WI38 (cell line): ENCODE results near the gene BORCS5.

Source experiments
- H3K4me3 ChIP-seq: 2 replicates; pipeline ENCODE4 v1.5.1; 2011; ENCODE audit warnings: low read depth, mild to moderate bottlenecking, control low read depth, low read length
- TF ChIP-seq, protein P1 (sequence below): IDR thresholded peaks from 2 replicates; pipeline ENCODE4 v1.5.1; 2012; ENCODE audit warnings: low read depth, mild to moderate bottlenecking, control low read depth, low read length

BORCS5 gene

GRCh38 chr12:12427568-12427967, 70.7 kb downstream of the BORCS5 start:
- TF ChIP-seq, protein P1, sequence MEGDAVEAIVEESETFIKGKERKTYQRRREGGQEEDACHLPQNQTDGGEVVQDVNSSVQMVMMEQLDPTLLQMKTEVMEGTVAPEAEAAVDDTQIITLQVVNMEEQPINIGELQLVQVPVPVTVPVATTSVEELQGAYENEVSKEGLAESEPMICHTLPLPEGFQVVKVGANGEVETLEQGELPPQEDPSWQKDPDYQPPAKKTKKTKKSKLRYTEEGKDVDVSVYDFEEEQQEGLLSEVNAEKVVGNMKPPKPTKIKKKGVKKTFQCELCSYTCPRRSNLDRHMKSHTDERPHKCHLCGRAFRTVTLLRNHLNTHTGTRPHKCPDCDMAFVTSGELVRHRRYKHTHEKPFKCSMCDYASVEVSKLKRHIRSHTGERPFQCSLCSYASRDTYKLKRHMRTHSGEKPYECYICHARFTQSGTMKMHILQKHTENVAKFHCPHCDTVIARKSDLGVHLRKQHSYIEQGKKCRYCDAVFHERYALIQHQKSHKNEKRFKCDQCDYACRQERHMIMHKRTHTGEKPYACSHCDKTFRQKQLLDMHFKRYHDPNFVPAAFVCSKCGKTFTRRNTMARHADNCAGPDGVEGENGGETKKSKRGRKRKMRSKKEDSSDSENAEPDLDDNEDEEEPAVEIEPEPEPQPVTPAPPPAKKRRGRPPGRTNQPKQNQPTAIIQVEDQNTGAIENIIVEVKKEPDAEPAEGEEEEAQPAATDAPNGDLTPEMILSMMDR = no peak
- H3K4me3 ChIP-seq = no peak overlapping the region

DNA sequence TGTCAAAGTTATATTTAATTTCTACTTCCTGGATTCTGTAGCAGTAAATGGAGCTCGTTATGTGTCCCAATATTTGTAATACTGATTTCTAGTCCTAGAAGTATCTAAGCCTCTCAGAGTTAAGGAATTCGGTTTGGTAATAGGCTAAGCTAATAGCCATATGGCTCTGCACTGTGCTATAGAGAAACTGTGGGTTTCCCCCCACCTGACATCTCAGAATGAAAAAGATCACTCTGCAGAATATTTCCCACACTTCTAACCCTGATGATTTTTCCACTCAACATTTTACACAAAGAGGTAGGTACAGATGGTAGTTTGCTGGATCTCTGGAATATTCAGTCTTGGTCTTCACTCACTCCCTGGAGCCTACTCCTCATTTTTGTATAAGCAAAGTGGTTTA, 71.2 kb downstream of the BORCS5 start:
- TF ChIP-seq, protein P1 = no peak
- no peak overlapping the region for H3K4me3 ChIP-seq

- TF ChIP-seq, protein P1 = no peak
- no peak overlapping the region for H3K4me3 ChIP-seq
Measured at GRCh38 chr12:12428961-12429657, 72.2 kb downstream of the BORCS5 start.

- no peak overlapping the region for H3K4me3 ChIP-seq
- TF ChIP-seq, protein P1 = no peak
Measured at GRCh38 chr12:12432364-12432763, 75.5 kb downstream of the BORCS5 start.

GRCh38 chr12:12433203-12433731, 76.4 kb downstream of the BORCS5 start:
- TF ChIP-seq, protein P1 = no peak
- no peak overlapping the region for H3K4me3 ChIP-seq

DNA sequence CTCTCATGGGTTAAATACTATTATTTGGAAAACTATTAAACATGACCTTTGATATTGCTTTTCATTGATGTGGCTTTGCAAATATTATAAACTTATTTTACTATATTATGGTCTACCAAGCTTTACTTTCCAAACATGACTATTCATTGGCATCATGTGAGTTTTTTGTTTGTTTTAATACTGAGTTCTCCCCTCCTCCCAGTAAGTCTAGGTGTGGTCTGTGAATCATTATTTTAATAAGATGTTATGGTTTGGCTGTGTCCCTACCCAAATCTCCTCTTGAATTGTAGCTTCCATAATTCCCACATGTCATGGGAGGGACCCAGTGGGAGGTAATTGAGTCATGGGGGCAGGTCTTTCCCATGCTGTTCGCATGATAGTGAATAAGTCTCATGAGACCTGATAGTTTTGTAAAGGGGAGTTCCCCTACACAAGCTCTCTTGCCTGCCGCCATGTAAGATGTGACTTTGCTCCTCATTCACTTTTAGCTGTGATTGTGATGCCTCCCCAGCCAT, 80.0 kb downstream of the BORCS5 start:
- TF ChIP-seq, protein P1 = no peak
- no peak overlapping the region for H3K4me3 ChIP-seq

DNA sequence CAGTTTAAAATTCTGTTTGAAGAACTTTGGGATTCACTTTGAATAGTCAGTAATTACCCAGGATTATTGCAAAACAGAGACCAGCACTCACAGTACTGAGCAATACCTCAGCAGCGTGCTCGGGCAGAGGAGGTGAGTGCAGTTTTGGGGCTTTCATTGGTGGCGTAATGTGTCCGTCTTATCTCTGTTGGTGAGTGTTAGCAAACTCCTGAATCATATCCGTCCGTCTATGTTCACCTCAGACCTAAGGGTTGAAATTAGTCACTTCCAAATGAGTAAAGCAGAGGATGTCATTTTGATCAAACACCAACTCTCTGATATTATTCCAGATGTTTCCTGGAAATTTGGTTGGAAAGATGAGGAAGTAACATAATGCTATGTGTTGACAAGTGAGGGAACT, 82.8 kb downstream of the BORCS5 start:
- TF ChIP-seq, protein P1 = no peak
- H3K4me3 ChIP-seq = no peak overlapping the region
